Epithelial cell of proximal tubule (primary cell): ENCODE results near the gene RGS8. TPM values are rescaled to one million over a fixed set of nuclear protein-coding genes. Genes with fewer than 3 reads are reported as not detected.

Experiments used
- DNase-seq: peaks from one replicate; pipeline ENCODE4 v3.0.0-alpha.2; 2011; ENCODE audit warnings: low read depth
- H3K4me3 ChIP-seq: 2 replicates; pipeline ENCODE4 v1.5.1; 2011; ENCODE audit warnings: low read depth, mild to moderate bottlenecking, low read length
- CTCF ChIP-seq: conservative IDR thresholded peaks from 2 replicates; pipeline ENCODE4 v1.5.1; 2012; ENCODE audit warnings: low read depth, mild to moderate bottlenecking, low read length
- total RNA-seq: library from RNA; depleted of rRNA; stranded (reverse); fragments of >200 nt; gene quantifications from 2 replicates; pipeline ENCODE4 v1.2.3, GENCODE V29; 2015

Gene RGS8
- total RNA-seq, 1 donor from 2014 or later = not detected

GRCh38 chr1:182652933-182653332 is 31.5 kb downstream of the RGS8 start:
- no peak overlapping the region for H3K4me3 ChIP-seq
- TF ChIP-seq CTCF = no peak
- no peak for DNase-seq

DNA sequence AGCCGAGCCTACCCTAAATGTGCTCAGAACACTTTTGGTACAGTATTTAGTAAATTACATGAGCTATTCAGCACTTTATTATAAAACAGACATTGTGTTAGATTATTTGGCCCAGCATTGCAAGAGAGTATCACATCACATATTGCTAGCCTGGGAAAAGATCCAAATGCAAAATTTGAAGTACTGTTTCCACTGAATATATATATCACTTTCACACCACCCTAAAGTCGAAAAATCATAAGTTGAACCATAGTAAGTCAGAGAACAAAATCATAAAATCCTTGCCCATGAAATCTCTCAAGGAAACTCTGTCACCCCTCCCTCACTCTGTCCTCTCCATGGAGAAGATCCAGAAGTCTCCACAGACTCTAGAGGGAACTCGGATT is 33.1 kb downstream of the RGS8 start:
- TF ChIP-seq CTCF = no peak
- H3K4me3 ChIP-seq = no peak overlapping the region
- DNase-seq = no peak

- no peak overlapping the region for H3K4me3 ChIP-seq
- TF ChIP-seq CTCF = no peak
- DNase-seq = no peak
These were observed 33.6 kb downstream of the RGS8 start for GRCh38 chr1:182650678-182651338.

- no peak overlapping the region for H3K4me3 ChIP-seq
- no peak for TF ChIP-seq CTCF
- no peak for DNase-seq
These were observed 35.3 kb downstream of the RGS8 start for GRCh38 chr1:182649041-182649440.

DNA sequence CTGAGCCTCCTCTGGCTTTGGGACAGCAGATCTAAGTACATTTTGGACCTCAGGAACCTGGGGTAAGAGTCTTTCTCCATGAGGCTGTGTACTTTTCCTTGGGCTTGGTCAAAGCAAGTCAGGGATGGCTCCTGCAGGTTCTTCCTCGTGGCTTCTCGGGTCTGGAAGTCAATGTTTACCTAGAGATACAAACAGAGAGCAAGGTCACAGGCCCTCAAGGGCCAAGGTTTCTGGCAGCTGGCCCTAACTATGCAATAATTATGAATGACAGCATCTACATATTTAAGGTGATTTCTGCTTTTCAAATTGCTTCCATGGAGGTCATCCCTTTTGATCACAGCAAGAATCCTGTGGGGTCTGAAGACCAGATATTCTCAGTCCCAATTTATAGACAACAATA is 37.6 kb downstream of the RGS8 start:
- no peak for DNase-seq
- TF ChIP-seq CTCF = no peak
- H3K4me3 ChIP-seq = no peak overlapping the region

- no peak for DNase-seq
- no peak for TF ChIP-seq CTCF
- H3K4me3 ChIP-seq = no peak overlapping the region
These were observed 39.5 kb downstream of the RGS8 start for GRCh38 chr1:182644886-182645285.

DNA sequence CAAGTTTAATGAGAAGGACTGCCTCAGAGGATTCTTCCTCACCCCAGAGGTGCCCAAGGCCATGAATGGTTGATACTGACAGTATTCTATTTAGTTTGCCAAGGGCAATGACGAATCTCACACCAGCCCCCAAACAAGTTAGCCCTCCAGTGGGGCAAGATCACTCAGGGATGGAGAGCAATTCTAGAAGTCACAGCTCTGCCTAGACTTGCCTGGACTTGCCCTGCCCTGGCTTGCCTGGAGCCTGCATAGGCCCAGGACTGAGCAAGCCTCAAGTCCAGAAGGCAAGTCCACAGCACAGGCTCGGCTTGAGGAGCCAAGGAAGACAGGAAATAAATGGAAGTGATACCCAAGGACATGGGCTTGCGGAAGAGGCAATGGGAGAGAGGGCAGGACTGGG is 40.7 kb downstream of the RGS8 start:
- H3K4me3 ChIP-seq = no peak overlapping the region
- no peak for DNase-seq
- no peak for TF ChIP-seq CTCF
